GM12801 (cell line): ENCODE data around the gene MAST4.

Experiments
- TF ChIP-seq, protein P1 (sequence below): IDR thresholded peaks from one replicate; pipeline ENCODE4 v1.5.1; 2011; ENCODE audit warnings: control low read depth; ENCODE audit not compliant: insufficient read length; ENCODE audit errors: extremely low read depth

Gene MAST4

DNA sequence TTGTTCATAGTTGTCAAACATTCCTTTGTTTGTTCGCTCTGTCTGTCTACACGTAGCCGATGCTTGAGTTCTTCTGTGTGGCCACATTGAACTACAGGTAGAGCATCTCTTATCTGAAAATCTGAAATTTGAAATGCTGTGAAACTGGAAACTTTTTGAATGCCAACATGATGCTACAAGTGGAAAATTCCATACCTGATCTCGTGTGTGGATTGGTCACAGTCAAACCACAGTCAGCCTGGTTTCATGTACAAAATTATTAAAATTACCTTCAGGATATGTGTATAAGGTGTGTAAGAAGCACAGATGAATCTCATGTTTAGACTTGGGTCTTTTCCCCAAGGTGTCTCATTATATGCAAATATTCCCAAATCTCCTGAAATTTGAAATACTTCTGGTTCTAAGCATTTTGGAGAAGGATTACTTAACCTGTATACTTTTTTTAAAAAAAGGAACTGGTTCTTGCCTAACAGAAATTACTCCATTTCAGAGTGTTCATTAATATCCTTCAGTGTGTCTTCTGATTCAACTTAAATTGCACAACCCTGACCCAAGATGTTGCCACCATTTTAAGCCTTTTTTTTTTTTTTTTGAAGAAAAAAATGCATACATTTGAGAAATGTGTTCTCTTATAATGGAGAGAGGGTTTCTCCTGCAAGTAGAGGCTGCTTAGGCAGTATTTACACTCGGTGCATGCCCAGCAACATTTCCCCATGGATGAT is 254.3 kb downstream of the MAST4 start:
- TF ChIP-seq, protein P1, sequence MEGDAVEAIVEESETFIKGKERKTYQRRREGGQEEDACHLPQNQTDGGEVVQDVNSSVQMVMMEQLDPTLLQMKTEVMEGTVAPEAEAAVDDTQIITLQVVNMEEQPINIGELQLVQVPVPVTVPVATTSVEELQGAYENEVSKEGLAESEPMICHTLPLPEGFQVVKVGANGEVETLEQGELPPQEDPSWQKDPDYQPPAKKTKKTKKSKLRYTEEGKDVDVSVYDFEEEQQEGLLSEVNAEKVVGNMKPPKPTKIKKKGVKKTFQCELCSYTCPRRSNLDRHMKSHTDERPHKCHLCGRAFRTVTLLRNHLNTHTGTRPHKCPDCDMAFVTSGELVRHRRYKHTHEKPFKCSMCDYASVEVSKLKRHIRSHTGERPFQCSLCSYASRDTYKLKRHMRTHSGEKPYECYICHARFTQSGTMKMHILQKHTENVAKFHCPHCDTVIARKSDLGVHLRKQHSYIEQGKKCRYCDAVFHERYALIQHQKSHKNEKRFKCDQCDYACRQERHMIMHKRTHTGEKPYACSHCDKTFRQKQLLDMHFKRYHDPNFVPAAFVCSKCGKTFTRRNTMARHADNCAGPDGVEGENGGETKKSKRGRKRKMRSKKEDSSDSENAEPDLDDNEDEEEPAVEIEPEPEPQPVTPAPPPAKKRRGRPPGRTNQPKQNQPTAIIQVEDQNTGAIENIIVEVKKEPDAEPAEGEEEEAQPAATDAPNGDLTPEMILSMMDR = no peak

DNA sequence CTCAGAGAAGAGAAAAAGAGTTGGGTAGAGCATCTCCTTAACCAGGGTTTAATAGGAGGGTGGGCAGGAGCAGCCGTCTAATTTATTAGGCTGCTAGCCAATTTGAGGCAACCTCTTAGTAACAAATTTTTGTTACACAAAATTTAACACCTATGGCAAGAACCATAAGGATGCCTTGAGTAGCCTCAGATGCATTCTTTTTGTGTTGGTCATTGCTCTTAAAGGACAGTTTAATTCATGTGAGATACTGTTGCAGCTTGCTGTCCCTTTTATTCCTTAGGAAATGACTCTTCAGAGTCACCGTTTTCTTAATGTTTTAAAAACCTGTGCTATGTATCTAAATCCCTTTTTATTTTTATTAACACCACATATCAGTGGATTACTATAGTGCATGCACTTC is 255.1 kb downstream of the MAST4 start:
- TF ChIP-seq, protein P1 = no peak

DNA sequence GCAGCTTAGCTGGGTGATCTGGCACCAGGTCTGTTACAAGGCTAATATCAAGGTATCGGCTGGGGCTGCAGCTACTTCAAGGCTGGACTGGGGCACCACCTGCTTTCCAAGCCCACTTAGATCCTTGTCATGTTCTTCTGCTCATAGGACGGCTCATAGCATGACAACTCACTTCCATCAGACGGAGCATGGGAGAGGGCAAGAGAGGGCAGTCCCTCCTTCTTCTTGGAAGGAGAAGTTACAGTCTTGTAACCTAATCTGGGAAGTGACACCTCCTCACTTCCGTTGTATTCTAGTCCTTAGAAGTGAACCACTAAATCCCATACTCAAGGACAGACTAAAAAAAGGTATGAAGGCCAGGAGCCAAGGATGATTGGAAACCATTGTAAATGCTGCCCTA is 258.2 kb downstream of the MAST4 start:
- TF ChIP-seq, protein P1 = no peak

DNA sequence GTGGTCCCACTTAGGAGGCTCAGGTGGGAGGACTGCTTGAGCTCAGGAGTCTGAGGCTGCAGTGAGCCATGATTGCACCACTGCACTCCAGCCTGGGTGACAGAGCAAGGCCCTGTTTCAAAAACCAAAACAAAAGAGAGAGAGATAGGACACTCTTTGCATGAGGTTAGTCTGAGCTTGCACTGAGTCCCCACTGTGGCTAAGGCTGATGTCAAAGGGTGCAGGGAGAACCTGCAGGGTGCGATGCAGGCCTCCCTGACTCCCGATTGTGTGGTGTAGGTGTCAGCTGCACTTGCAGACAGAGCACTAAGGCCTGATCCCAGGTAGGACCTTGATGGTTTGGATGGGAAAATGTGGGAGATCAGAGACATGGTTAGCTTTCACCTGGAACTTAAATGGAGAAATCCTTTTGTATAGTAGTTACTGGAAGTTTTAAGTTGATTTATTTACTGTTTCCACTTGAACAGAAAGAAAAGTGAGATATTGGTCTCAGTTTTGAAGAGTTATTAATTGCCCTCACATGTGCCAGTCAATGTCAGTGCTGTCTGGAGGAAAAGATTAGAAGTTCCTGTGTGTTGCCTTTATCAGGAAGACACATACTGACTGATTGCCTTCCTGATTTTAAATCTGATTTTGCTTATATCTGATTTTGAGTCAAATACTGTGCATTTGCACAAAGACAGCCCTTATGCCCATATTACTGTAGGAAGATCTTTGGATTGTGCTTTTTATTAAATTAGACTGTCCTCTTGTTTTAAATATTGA is 260.0 kb downstream of the MAST4 start:
- TF ChIP-seq, protein P1 = no peak

DNA sequence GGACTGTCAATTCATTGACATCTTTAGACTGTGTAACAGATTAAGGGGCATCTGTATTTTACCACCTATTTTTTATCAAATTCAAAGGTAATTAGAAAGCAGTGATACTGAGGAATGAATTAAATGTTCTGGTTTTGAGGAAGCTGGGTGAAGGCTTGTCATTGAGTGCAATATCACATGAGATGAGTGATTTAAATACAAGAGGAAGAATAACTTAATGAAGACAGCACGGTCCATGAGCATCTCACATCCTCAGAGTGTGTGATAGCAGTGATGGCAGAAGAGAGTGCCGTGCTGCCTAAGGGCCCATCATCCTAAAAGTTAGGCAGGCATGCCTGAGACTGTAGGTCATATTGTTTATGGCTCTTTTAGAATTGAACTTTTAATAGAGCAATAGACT is 263.3 kb downstream of the MAST4 start:
- TF ChIP-seq, protein P1 = no peak

DNA sequence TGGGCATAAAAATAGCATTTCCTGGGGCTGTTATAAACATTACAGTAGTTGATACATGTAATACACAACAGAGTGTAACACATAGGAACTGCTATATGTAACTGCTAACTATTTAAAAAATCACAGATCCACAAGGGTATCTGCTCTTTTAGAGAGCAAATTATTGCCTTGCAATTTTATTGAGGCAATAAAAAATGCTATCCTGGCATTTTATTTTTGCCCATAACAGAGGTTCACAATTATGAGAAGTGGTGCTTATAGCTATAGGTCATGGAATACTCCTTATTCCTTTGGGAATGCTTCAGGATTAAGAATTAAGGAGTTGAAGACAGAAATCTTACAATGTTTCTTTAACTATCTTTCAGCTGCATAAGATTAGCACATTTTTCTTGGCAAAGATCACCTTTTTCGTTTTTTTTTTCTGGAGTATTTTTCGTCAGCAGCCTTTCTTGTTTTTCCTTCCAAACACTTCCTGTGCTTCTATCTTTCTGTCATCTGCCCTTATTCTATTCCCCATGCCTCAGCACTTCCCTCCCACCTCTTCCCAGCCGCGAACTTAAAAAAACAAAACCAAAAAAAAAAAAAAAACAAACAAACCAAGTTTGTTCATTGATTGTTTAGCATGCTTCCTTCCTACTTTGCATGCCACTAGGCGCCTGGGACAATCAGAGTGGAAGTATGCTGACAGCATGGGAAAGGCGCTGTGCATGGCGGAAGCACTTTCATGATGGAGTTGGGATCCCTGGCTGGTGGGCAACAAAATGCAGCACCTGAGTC is 264.2 kb downstream of the MAST4 start:
- TF ChIP-seq, protein P1 = no peak

DNA sequence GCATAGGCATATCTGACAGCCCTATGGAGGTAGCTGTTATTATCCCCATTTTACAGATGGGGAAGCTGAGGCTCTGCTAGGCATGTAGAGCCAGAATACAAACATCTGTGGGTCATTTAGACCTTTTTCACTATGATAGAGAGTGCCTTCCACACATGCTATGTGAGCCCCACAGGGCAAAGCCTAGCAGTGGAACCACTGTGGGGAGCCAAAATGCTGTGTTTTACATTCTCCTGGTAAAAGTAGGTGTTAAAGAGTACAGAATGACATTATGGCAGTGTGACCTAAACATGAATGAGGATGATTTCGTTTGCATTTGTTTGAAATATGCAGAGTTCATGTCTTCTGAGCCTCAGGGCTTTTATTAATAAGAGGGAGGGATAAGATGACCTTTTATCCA is 265.2 kb downstream of the MAST4 start:
- TF ChIP-seq, protein P1 = no peak
